ENCODE data around the gene RBM46. TPM values are rescaled to one million over a fixed set of nuclear protein-coding genes. Genes with fewer than 3 reads are reported as not detected.

The RBM46 gene
- total RNA-seq, 1 donor from 2014 or later, result not detected

DNA sequence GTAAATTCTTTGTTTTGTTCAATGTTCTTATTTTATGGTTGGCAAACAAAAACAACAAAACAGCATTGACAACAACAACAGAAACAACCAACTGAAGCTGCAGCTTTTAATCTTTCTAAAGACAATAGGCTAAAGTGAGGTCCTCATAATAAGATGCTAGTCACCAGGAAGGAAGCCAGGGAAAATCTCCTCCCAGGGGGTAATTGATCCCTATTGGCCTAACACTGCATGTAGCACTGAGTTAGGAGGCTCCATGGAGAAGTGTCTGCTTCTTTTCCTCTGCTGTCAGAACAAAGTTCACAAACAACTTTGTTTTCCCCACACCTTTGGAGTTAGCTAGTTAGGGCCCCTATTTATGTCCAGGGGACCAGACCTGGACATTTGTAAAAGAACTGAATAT, 42.0 kb upstream of the RBM46 start:
- Mint-ChIP-seq H3K36me3 (ENCODE audit: low read depth) (no peaks in the 10 kb centered on the region), H3K4me1 (peaks cover 16% of the 10 kb centered on the region), H3K9me3 (no peaks in the 10 kb centered on the region), H3K27me3 (peaks cover 35% of the 10 kb centered on the region), H3K4me3 (no peak overlapping the region), H3K27ac (no peak overlapping the region)
- intact Hi-C loops (cut with micrococcal nuclease), result no loop called here
- ATAC-seq (ENCODE audit: low read depth) (no peak), DNase-seq (no peak)
- CTCF ChIA-PET, result no interaction called here
- POLR2A ChIA-PET, result no interaction called here
- TF ChIP-seq CTCF (IDR thresholded peaks at IDR 0.05), result no peak

DNA sequence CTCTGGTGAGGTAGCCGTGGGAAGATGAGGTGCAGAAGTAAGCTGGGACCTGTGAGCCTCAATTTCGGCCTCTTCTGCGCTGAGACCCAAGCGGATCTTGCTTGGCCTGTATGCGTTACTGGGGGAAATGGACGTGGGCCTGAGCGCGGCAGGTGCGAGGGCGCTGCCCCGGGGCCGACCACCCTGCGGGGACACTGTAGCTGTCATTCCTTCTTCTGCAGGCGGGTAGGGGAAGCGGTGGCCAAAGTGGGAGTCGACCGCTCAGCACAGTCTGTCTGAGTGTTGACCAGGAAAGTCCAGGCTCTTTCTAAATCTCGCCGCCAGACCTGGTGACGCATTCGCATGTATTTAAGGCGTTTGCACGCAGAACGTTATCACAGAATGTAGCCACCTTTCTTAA, 40.6 kb upstream of the RBM46 start:
- Mint-ChIP-seq H3K4me1 (peaks cover 21% of the 10 kb centered on the region), H3K27ac (no peak overlapping the region), H3K9me3 (no peaks in the 10 kb centered on the region), H3K36me3 (ENCODE audit: low read depth) (no peaks in the 10 kb centered on the region), H3K4me3 (no peak overlapping the region), H3K27me3 (peaks cover 46% of the 10 kb centered on the region)
- ATAC-seq (ENCODE audit: low read depth), result no peak
- CTCF ChIA-PET, result no interaction called here
- POLR2A ChIA-PET, result no interaction called here
- TF ChIP-seq CTCF (IDR thresholded peaks at IDR 0.05), result no peak
- no peak for DNase-seq
- intact Hi-C loops (cut with micrococcal nuclease), result no loop called here

DNA sequence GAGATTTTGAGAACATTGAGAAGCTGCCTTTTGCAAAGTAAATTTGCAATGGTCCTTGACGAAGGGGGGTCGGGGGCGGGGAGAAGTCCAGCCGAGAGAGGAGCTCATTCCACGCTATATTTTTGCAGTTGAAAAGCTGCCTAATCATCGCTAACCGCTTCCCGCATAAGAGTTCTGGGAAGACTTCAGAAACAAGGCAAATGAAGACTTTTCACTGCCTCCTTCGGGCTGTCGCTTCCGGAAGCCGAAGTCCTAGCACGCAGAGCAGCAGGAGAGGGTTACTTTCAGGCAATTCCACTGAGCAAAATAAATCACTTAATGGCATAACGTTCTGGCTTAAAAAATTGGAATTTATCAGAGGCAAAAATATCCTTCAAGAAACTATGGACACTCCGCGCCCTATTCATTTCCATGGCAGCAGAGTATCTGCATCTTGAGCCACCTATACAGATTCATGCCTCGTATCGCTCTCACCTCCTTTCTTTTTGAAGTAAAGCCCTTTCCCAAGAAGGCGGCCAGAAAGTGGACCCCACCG, 39.9 kb upstream of the RBM46 start:
- peaks cover 51% of the 10 kb centered on the region for H3K27me3 Mint-ChIP-seq
- intact Hi-C loops (cut with micrococcal nuclease), result no loop called here
- ATAC-seq (ENCODE audit: low read depth) (no peak), DNase-seq (no peak)
- ChIA-PET CTCF (no interaction called here), POLR2A (no interaction called here)
- no peaks in the 10 kb centered on the region for H3K9me3 Mint-ChIP-seq
- peaks cover 21% of the 10 kb centered on the region for H3K4me1 Mint-ChIP-seq
- no peak overlapping the region for H3K27ac Mint-ChIP-seq
- no peak overlapping the region for H3K4me3 Mint-ChIP-seq
- H3K36me3 Mint-ChIP-seq (ENCODE audit: low read depth), result no peaks in the 10 kb centered on the region
- no peak for TF ChIP-seq CTCF (IDR thresholded peaks at IDR 0.05)

DNA sequence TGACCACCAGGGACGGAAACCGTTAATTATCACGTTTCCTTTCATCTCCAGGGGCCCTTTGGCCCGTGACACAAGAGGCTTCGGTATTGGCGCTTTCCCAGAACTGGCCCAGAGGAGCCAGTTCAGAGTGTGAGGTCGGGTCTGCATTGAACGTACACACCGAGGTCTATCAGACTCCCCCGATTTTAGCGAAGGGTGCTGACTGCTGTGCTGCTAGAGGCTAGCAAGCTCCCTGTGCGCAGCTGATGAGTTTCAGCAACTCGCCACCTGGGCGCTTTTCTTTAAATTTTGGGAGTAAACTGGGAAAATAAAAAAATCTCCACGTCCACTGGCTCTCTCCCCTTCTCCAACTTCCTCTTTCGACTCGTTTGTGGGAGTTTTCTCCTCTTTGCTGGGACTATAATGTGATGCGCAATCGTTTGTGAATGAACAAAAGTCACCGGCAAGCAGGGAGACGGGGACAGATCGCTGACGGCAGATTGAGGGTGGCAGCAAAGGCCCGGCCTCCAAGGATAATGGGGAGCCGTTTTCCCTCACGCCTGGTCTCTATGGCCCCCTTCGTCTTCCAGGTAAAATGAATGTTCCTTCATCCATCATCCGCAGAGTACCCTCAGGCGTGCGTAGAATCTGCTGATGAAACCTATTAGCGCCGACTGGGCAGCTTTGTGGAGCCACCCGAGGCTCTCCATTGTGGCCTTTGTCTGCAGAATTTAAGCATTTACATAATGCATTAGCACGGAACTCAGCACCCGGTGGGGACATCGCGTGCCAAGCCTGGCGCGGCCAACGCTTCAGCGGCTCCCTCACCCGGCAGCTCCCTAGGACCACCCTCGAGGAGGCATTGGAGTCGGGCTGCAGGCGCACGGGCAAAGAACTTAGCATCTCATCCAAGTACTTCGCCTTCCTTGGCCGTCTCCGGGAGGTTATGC, 38.9 kb upstream of the RBM46 start:
- Mint-ChIP-seq H3K36me3 (ENCODE audit: low read depth) (no peaks in the 10 kb centered on the region), H3K4me3 (no peak overlapping the region), H3K27me3 (peaks cover 56% of the 10 kb centered on the region), H3K4me1 (peaks cover 21% of the 10 kb centered on the region), H3K9me3 (no peaks in the 10 kb centered on the region), H3K27ac (no peak overlapping the region)
- CTCF ChIA-PET, result no interaction called here
- DNase-seq (no peak), ATAC-seq (ENCODE audit: low read depth) (no peak)
- POLR2A ChIA-PET, result no interaction called here
- TF ChIP-seq CTCF (IDR thresholded peaks at IDR 0.05), result no peak
- intact Hi-C loops (cut with micrococcal nuclease), result no loop called here

GRCh38 chr4:154743683-154744340, 37.3 kb upstream of the RBM46 start, which contains the start of gene LRAT:
Gene LRAT, plus strand, starts transcription at chr4:154744000. Its CDS starts 327 bp downstream, at chr4:154744327.
- Mint-ChIP-seq H3K9me3 (no peaks in the 10 kb centered on the region), H3K36me3 (ENCODE audit: low read depth) (no peaks in the 10 kb centered on the region), H3K27ac (no peak within 1 kb of the TSS), H3K4me1 (peaks cover 21% of the 10 kb centered on the region), H3K4me3 (peak within 1 kb of the TSS; percentile 80), H3K27me3 (peaks cover 61% of the 10 kb centered on the region)
- intact Hi-C loops (cut with micrococcal nuclease), result no loop called here
- no peak for DNase-seq
- CTCF ChIA-PET, result no interaction called here
- POLR2A ChIA-PET, result no interaction called here
- no peak for TF ChIP-seq CTCF (IDR thresholded peaks at IDR 0.05)
- ATAC-seq (ENCODE audit: low read depth), result peak; percentile 28
